ENCODE data around the gene BSDC1. TPM values are rescaled to one million over a fixed set of nuclear protein-coding genes. Genes with fewer than 3 reads are reported as not detected.

The BSDC1 gene
- total RNA-seq, 1 experiment from 2014 or later: 44.3 TPM

DNA sequence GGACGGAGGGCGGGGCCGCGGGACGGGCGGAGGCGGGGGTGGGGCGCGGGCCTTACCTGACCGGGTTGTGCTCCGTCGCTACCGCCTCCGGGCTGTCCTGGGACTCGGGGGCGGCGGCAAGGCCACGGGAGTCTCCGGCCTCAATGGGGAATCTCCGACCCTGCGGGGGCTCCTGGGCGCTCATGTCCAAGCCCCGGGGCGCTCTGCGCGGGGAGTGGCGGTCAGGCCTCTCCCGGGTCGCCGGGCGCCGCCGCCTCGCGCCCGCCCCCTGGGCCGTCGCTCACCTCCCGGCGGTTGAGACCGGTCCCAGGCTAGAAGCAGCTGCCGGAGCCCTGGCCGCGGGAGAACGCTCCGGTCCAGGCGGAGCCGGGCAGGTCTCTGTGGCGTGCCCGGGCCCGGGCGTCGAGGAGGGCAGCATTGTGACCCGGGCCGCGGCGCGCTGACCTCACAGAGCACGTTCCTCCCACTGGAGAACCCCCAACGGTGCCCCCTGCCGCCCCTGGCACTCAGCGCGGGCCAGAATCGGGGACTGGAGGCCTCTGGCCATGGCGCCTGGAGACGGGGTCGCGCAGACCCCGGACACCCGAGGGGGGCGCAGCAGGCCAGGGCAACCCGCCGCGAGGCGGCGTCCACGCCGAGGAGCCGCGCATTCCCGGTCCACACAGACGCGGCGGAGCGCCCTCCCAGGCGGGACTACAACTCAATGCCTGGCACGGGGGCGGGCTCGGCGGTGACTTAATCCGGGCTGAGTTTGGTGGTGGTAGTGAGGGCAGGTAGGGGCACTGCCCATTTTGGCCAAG is 32.4 kb downstream of the BSDC1 start:
- Mint-ChIP-seq H3K27ac (no peak overlapping the region; the same call in 1 of the 2 replicates), H3K9me3 (no peaks in the 10 kb centered on the region), H3K36me3 (no peaks in the 10 kb centered on the region; the same call in none of the 2 replicates), H3K27me3 (ENCODE audit: low read depth) (peaks cover 44% of the 10 kb centered on the region), H3K4me1 (peaks cover 10% of the 10 kb centered on the region), H3K4me3 (peak overlapping the region; percentile 52)
- DNase-seq (ENCODE audit: low spot score): peak; percentile 61
- CTCF ChIA-PET: interaction anchor here (0.6 to 2.0 kb wide), 4 partner anchors 10 to 146 kb away, joined by 3 to 7 read pairs (median 4); no protein-coding TSS in a partner anchor
- ATAC-seq: peak; percentile 65
- POLR2A ChIA-PET: interaction anchor here (0.9 to 2.5 kb wide), 4 partner anchors 11 to 159 kb away, joined by 3 to 10 read pairs (median 4); partner anchors contain the start of genes BSDC1 and MARCKSL1
- TF ChIP-seq NR1H2 (CRISPR knock-in tag; IDR thresholded peaks at IDR 0.05): no peak
- TF ChIP-seq SOX15 (CRISPR knock-in tag; IDR thresholded peaks at IDR 0.05): no peak
- no peak for TF ChIP-seq ZNF138 (CRISPR knock-in tag; conservative IDR thresholded peaks at IDR 0.05)
- TF ChIP-seq, protein P1, sequence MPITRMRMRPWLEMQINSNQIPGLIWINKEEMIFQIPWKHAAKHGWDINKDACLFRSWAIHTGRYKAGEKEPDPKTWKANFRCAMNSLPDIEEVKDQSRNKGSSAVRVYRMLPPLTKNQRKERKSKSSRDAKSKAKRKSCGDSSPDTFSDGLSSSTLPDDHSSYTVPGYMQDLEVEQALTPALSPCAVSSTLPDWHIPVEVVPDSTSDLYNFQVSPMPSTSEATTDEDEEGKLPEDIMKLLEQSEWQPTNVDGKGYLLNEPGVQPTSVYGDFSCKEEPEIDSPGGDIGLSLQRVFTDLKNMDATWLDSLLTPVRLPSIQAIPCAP (CRISPR knock-in tag; IDR thresholded peaks at IDR 0.05): no peak
- TF ChIP-seq, protein P2, sequence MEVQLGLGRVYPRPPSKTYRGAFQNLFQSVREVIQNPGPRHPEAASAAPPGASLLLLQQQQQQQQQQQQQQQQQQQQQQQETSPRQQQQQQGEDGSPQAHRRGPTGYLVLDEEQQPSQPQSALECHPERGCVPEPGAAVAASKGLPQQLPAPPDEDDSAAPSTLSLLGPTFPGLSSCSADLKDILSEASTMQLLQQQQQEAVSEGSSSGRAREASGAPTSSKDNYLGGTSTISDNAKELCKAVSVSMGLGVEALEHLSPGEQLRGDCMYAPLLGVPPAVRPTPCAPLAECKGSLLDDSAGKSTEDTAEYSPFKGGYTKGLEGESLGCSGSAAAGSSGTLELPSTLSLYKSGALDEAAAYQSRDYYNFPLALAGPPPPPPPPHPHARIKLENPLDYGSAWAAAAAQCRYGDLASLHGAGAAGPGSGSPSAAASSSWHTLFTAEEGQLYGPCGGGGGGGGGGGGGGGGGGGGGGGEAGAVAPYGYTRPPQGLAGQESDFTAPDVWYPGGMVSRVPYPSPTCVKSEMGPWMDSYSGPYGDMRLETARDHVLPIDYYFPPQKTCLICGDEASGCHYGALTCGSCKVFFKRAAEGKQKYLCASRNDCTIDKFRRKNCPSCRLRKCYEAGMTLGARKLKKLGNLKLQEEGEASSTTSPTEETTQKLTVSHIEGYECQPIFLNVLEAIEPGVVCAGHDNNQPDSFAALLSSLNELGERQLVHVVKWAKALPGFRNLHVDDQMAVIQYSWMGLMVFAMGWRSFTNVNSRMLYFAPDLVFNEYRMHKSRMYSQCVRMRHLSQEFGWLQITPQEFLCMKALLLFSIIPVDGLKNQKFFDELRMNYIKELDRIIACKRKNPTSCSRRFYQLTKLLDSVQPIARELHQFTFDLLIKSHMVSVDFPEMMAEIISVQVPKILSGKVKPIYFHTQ (CRISPR knock-in tag; IDR thresholded peaks at IDR 0.05): no peak
- 0 out of 2 replicates have a peak, but pooled peaks have one; percentile 31 for TF ChIP-seq ZNF232 (CRISPR knock-in tag; IDR thresholded peaks at IDR 0.05)
- TF ChIP-seq, protein P3, sequence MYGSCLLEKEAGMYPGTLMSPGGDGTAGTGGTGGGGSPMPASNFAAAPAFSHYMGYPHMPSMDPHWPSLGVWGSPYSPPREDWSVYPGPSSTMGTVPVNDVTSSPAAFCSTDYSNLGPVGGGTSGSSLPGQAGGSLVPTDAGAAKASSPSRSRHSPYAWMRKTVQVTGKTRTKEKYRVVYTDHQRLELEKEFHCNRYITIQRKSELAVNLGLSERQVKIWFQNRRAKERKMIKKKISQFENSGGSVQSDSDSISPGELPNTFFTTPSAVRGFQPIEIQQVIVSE (CRISPR knock-in tag; IDR thresholded peaks at IDR 0.05; ENCODE audit: borderline replicate concordance): no peak; the same call in 1 of the 2 replicates
- TF ChIP-seq GRHL2 (CRISPR knock-in tag; IDR thresholded peaks at IDR 0.05; ENCODE audit: insufficient replicate concordance, severe bottlenecking): no peak
- 0 out of 2 replicates have a peak, but pooled peaks have one; percentile 51 for TF ChIP-seq ELF4 (CRISPR knock-in tag; IDR thresholded peaks at IDR 0.05; ENCODE audit: low read depth)
- no peak for TF ChIP-seq RELA (CRISPR knock-in tag; IDR thresholded peaks at IDR 0.05; ENCODE audit: borderline replicate concordance)
- TF ChIP-seq SMAD3 (CRISPR knock-in tag; IDR thresholded peaks at IDR 0.05; ENCODE audit: borderline replicate concordance): no peak
- TF ChIP-seq SMAD4 (CRISPR knock-in tag; IDR thresholded peaks at IDR 0.05): 0 out of 2 replicates have a peak, but pooled peaks have one; percentile 10
- TF ChIP-seq, protein P4, sequence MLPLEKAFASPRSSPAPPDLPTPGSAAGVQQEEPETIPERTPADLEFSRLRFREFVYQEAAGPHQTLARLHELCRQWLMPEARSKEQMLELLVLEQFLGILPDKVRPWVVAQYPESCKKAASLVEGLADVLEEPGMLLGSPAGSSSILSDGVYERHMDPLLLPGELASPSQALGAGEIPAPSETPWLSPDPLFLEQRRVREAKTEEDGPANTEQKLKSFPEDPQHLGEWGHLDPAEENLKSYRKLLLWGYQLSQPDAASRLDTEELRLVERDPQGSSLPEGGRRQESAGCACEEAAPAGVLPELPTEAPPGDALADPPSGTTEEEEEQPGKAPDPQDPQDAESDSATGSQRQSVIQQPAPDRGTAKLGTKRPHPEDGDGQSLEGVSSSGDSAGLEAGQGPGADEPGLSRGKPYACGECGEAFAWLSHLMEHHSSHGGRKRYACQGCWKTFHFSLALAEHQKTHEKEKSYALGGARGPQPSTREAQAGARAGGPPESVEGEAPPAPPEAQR (CRISPR knock-in tag; IDR thresholded peaks at IDR 0.05): no peak
- 0 out of 2 replicates have a peak, but pooled peaks have one; percentile 67 for TF ChIP-seq CREB1 (CRISPR knock-in tag; IDR thresholded peaks at IDR 0.05)
- TF ChIP-seq, protein P5, sequence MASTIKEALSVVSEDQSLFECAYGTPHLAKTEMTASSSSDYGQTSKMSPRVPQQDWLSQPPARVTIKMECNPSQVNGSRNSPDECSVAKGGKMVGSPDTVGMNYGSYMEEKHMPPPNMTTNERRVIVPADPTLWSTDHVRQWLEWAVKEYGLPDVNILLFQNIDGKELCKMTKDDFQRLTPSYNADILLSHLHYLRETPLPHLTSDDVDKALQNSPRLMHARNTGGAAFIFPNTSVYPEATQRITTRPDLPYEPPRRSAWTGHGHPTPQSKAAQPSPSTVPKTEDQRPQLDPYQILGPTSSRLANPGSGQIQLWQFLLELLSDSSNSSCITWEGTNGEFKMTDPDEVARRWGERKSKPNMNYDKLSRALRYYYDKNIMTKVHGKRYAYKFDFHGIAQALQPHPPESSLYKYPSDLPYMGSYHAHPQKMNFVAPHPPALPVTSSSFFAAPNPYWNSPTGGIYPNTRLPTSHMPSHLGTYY (CRISPR knock-in tag; IDR thresholded peaks at IDR 0.05): peak; percentile 90
- TF ChIP-seq, protein P6, sequence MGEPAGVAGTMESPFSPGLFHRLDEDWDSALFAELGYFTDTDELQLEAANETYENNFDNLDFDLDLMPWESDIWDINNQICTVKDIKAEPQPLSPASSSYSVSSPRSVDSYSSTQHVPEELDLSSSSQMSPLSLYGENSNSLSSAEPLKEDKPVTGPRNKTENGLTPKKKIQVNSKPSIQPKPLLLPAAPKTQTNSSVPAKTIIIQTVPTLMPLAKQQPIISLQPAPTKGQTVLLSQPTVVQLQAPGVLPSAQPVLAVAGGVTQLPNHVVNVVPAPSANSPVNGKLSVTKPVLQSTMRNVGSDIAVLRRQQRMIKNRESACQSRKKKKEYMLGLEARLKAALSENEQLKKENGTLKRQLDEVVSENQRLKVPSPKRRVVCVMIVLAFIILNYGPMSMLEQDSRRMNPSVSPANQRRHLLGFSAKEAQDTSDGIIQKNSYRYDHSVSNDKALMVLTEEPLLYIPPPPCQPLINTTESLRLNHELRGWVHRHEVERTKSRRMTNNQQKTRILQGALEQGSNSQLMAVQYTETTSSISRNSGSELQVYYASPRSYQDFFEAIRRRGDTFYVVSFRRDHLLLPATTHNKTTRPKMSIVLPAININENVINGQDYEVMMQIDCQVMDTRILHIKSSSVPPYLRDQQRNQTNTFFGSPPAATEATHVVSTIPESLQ (CRISPR knock-in tag; IDR thresholded peaks at IDR 0.05): no peak
- no peak for TF ChIP-seq HMGA2 (CRISPR knock-in tag; IDR thresholded peaks at IDR 0.05)
- no peak for TF ChIP-seq RORB (CRISPR knock-in tag; IDR thresholded peaks at IDR 0.05)
- TF ChIP-seq NFE2L1 (CRISPR knock-in tag; IDR thresholded peaks at IDR 0.05): no peak
- TF ChIP-seq, protein P7, sequence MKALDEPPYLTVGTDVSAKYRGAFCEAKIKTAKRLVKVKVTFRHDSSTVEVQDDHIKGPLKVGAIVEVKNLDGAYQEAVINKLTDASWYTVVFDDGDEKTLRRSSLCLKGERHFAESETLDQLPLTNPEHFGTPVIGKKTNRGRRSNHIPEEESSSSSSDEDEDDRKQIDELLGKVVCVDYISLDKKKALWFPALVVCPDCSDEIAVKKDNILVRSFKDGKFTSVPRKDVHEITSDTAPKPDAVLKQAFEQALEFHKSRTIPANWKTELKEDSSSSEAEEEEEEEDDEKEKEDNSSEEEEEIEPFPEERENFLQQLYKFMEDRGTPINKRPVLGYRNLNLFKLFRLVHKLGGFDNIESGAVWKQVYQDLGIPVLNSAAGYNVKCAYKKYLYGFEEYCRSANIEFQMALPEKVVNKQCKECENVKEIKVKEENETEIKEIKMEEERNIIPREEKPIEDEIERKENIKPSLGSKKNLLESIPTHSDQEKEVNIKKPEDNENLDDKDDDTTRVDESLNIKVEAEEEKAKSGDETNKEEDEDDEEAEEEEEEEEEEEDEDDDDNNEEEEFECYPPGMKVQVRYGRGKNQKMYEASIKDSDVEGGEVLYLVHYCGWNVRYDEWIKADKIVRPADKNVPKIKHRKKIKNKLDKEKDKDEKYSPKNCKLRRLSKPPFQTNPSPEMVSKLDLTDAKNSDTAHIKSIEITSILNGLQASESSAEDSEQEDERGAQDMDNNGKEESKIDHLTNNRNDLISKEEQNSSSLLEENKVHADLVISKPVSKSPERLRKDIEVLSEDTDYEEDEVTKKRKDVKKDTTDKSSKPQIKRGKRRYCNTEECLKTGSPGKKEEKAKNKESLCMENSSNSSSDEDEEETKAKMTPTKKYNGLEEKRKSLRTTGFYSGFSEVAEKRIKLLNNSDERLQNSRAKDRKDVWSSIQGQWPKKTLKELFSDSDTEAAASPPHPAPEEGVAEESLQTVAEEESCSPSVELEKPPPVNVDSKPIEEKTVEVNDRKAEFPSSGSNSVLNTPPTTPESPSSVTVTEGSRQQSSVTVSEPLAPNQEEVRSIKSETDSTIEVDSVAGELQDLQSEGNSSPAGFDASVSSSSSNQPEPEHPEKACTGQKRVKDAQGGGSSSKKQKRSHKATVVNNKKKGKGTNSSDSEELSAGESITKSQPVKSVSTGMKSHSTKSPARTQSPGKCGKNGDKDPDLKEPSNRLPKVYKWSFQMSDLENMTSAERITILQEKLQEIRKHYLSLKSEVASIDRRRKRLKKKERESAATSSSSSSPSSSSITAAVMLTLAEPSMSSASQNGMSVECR (CRISPR knock-in tag; IDR thresholded peaks at IDR 0.05; ENCODE audit: borderline replicate concordance): peak; percentile 9; the same call in 1 of the 2 replicates
- TF ChIP-seq FOXP1 (CRISPR knock-in tag; IDR thresholded peaks at IDR 0.05; ENCODE audit: borderline replicate concordance): peak; percentile 78
